ENCODE measurements around the gene LEMD1. TPM values are rescaled to one million over a fixed set of nuclear protein-coding genes. Genes with fewer than 3 reads are reported as not detected.
A peak's percentile ranks its signal among the peaks of the same experiment; 100 is the strongest.
"Not testable (repeated sequence)": the region's sequence is repeated elsewhere in the genome, so short reads cannot be mapped to it uniquely, and the experiment has no call there.

The LEMD1 gene
- total RNA-seq, 1 donor from 2014 or later: 0.26 TPM

DNA sequence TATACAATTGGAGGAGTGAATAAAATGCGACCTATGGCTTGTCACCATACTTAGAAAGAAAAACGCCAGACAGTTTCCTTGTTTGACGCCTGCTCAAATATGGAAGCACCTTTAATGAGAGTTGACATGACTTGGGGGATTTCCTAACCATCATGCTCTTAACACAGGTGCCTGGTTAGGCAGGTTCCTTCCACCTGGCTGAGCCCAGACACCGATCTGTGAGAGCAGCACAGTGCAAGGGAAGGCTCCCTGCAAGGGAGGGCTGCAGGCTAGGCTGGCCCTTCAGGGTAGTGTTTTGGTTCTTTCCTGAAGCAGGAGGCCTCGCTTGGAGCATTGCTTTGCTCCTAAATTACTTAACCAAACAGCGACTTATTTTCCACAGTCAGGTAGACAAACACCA lies 40.6 kb downstream of the LEMD1 start:
- DNase-seq (ENCODE audit: low read depth in 2 of 2): no peak

DNA sequence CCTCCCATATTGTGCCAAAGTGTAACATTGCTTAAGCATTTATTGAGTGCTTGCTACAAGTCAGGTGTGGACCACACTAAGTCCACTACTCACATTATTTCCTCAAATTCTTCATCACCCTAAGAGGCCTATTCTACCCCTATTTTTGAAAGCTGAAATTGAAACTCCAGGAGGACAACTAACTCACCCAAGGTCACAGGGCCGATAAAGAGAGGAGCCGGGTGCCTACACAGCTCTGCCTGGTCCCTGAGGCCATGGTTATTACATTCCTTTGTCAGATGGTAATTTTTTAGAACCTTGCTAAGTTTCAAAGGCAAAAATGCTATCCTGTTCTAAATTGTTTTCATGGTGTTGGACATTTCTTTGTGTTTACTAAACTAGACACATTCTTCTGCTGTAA lies 41.0 kb downstream of the LEMD1 start:
- no peak for DNase-seq (ENCODE audit: low read depth in 2 of 2)

DNA sequence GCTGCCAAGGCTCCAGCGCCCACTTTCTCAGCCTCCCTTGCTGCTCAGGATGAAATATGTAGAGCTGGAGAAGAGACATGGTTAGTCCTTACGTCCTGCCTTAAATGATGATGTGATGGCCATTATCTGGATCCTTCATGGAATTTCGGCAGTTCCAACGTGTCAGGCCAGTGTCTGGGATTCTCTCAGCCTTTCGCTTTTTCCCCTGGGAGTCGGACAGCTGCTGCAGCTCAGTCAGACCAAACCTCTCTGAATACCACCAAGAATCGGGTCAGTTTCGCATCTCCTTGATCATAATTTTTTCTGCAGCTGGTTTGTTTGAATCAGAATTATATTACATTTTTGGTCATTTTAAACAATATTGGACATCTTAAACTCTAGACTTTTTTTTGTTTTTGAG lies 42.8 kb downstream of the LEMD1 start:
- no peak for DNase-seq (ENCODE audit: low read depth in 2 of 2)

DNA sequence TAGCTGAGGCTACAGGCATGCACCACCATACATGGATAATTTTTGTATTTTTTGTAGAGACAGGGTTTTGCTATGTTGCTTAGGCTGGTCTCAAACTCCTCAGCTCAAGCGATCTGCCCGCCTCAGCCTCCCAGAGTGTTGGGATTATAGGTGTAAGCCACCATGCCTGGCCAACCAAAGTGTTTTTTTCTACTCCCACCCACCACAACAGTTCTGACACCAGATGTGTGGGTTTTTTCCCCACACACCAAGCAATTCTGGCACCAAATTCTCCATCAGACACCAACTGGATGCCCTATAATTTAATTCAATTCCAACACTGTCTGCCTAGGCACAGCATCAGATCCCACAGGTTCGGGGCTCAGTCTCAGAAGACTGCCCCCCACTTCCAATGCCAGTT lies 44.5 kb downstream of the LEMD1 start:
- DNase-seq (ENCODE audit: low read depth in 2 of 2): no peak

DNA sequence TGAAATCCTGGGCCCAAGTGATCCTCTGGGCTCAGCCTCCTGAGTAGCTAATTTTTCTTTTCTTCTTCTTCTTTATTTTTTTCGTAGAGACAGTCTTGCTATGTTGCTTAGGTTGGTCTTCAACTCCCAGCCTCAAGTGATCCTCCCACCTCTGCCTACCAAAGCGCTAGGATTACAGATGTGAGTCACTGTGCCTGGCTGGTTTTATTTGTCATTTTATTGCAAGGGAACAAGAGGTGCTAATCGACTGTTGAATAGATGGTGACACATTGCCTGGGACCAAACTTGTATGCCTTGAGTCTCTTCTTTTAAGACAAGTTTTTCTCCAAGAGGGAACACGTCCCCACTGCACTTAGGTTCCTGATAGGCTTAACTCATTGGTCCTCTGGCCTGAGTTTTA lies 45.1 kb downstream of the LEMD1 start:
- no peak for DNase-seq (ENCODE audit: low read depth in 2 of 2)

DNA sequence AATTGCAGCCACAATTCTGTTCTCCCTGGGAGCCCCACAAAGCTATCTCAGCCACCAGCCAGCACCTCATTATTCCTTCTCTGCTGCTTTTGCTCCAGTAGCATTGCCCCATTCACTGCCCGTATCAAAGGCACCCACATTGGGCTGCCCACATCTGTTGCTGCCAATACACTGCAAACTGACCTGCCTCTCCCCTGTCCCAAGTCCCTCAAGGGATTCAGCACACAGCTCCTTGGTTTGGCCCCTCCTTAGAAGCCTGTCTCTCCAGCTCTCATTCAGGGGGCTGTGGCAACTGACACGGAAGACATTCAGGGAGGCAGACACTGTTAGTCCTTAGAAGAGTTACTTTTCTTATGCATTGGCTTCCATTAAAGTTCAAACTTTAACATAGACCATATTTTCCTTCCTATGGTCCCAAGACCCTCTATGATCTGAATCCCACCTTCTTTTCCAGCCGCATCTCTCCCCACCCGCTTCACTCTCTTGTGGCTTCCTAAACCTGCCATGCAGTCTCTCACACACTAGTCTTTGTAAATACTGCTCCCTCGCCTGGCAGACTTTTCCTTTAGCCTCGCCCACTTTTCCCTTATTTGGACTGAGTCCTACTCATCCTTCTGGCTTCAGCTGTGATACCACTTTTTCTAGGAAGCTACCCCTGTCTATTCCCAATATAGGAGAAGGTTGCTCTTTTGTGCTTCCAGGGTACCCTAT lies 45.9 kb downstream of the LEMD1 start:
- DNase-seq (ENCODE audit: low read depth in 2 of 2): peak in 1 of 2 donors; percentile 7

DNA sequence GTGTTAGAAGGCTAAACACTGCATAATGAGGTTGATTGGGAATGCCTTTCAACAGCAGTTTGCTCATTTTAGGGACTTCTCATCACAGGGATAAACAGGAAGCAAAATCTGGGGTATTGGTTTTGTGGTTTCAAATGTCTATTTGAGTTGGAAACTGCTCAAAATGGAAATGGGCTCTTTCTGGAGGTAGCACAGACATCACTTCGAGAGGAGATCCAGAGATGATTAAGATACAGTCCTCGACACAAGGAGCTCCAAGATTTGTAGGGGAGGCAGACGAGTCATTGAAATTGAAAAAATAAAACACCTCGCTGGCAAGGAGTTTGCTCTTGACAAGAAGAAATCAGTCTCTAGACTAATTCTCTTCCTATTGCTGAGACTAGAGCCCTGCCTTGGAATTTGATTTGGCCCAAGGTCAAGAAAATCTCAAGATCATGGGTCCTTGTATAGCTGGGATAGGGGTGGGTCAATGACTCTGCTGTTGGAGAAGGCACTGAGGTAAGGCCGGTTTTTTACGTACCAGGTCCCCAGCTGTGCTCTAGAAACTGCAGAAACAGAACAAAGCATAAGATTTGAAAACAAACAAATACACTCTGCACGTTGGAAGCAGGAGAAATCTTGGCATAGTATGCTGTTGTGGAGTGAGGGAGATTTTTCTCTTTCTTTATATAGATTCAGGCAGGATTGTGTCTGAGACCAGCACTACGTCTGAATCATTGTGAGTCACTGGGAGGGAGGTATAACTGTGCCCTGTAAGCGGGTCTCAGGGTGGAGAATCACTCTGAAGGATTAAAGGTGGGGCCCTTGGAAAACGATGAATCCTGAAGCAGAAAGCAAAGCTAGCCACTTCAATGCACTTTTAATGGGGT lies 47.4 kb downstream of the LEMD1 start:
- DNase-seq (ENCODE audit: low read depth in 2 of 2): peak in 1 of 2 donors; percentile 6

DNA sequence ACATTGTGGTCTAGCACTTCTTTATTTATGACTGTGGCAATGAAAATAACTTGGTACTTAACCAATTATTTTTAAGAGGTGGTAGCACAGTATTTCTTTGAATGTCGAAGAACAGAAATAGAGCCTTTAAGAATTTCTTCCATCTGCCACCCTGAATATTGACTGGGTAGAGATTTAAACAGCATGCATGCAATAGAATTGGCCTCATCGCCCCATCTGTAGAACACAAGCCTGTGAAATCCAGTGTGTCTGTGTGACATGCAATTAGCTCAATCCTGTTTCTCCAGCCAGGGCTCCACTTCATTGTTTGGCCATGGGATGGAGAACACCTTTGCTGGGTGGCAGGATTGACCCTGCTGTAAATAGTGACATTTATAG lies 48.1 kb downstream of the LEMD1 start:
- no peak for DNase-seq (ENCODE audit: low read depth in 2 of 2)

DNA sequence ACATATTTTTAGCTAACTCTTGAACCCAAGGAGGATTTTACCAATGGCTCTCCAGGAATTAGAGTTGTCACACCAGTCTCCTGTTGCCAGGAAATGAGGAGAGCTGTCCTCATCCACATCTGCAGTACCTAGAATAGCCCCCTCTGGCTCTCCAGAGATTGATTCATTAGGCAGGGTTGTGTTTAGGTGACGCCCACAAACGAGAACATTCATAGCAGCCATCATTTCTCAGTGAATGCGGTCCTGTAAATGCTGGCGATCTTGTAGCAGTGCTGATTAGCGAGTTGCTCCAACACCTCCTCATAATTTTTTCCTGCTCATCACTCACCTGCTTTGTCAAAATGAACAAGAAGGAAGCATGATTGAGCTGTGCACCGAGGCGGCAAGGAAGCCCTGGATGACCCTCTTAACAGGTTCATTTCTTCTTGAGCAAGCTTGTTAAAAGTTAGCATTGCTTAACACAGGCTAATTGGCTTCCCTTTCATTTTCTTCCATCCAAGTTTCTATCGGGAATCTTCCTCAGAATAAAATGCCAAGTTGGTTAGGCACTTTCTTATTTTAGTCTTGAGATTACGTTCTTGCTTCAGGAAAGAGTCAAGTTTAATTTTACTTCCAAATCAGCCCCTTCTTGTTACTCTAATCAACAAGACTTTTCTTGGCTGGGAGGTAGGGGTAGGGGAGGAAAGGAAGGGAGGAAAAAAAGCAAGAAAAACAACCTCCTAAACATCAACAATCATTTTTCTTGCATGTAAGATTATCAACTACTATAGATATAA lies 48.6 kb downstream of the LEMD1 start:
- DNase-seq (ENCODE audit: low read depth in 2 of 2): no peak

DNA sequence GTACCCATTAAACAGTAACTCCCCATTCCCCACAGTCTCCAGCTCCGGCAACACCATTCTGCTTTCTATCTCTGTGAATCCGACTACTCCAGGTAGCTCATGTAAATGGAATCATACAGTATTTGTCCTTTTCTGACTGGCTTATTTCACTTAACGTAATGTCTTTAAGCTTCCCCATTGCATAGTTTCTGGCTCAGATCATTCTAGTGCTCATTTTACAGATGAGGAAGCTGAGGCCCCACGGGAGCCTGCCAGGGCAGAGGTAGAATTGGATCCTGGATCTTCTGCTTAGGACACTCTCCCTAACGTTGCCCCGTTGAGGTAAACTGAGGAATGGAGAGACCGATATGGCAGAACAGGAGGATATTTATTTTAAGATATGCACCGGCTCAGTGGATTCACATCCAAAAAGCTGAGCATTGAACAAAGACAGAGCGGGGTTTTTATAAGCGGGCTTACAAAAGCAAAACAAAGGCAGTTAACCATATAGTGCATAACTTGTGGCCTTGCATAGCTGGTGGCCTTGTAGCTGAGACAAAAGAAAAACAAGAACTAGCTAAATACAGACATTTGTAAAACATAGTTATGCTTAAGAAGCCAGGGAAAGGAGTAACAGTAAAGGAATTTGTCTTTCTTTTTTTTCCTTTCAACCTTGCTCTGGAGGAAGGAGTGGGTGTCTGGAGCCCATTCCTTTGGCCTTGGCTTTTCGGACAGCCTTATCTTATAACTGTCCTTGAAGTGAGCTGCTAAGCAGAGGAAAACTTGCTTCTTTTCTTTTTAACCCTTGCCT lies 49.8 kb downstream of the LEMD1 start:
- no peak for DNase-seq (ENCODE audit: low read depth in 2 of 2)

DNA sequence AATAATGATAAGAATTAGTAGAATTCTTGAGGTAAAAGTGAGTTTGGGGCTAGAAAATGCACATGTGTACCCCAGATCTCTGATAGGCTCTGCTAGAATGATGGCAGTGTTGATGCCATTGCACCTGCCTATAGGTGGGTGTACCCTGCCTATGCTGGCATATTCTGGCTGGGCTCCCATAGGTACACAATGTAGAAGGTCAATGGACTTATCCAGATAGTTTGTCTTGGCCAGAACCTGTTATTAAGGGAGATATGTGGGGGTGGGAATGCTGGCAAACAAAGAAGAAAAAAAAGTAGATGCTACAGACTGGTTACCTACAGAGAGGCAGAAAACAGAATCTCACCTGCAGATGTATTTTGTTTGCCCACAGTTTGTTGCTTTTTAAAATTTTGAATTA lies 51.1 kb downstream of the LEMD1 start:
- no peak for DNase-seq (ENCODE audit: low read depth in 2 of 2)

DNA sequence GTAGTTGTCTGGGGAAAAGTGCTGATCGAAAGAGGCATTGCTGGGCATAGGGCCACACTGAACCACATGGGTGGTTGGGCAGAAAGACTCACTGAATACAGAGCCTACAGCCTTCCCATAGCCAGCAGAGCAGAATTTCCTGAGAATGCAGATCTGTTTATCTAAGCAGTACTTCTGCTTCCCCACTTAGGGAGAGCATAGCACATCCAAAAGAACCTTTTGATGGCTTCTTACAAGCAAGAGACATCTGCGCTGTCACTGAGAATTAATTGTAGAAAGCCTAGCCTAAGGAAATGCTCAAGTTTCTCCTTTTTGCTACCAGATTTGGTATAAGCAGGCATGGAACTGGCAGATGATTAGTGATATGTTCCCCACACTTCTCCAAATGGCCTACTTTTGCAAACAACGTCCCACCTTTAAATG lies 52.1 kb downstream of the LEMD1 start:
- no peak for DNase-seq (ENCODE audit: low read depth in 2 of 2)

DNA sequence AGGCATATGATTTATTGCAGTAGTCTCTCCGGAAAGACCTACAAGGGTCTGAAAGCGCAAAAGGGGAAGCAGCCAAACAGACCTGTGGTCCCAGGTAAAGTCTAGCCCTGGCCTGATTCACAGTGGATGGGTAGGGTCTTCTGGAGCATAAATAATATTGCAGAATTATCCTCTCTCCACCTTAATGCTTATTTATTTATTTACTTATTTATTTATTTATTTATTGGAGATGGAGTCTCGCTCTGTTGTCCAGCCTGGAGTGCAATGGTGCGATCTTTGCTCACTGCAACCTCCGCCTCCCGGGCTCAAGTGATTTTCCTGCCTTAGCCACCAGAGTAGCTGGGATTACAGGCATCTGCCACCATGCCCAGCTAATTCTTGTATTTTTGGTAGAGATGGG lies 53.4 kb downstream of the LEMD1 start:
- no peak for DNase-seq (ENCODE audit: low read depth in 2 of 2)

DNA sequence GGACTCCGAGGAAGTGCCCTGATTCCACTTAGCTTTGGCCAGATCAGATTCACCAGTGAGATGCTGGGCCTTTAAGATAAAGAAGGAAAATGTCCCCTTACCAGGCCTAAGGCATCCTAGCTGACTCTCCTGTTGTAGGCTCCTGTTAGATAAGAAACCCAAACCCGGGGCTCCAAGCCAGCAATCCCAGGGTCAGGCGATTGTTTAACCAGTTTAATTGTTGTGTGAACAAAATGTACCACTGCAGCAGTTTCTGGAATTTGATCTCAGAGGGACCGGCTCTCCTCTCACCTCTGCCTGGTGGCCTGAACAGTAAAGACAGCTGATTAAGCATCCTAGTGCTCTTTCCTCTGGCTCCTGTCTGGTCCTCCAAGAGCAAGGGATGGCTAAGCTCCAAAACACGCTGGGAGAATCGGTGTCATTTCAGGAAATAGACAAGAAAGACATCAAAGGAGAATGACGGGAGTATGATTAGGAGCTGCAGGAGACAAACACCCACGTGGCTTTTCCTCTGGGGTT lies 55.9 kb downstream of the LEMD1 start:
- DNase-seq (ENCODE audit: low read depth in 2 of 2): no peak

DNA sequence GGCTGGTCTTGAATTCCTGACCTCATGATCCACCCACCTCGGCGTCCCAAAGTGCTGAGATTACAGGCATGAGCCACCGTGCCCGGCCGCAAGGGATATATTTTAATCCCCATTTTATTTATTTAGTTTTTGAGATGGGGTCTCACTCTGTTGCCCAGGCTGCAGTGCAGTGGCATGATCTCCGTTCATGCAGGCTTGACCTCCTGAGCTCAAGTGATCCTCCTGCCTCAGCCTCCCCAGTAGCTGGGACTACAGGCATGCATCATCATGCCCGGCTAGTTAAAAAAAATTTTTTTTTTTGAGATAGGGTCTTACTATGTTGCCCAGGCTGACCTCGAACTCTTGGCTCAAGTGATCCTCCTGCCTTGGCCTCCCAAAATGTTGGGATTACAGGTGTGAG lies 56.8 kb downstream of the LEMD1 start:
- not testable (repeated sequence) for DNase-seq (ENCODE audit: low read depth in 2 of 2)

DNA sequence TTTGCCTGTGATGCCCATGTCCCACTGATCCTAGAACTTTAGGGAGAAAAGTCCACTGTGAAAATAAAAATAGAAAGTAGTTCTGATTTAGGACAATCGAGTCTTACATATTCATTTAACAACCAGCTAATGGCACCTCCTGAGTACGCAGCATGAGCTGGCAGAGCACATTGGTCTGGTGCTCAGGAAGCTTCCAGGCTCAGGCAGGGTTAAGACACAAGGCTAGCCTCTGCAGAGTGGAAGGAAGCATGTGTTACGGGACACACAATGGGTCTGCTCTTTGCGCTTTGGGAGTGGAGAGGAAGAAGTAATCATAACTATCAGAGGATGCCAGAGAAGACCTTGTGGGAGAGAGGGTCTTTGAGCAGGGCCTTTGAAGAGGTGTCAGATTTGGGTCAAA lies 61.0 kb downstream of the LEMD1 start:
- no peak for DNase-seq (ENCODE audit: low read depth in 2 of 2)

DNA sequence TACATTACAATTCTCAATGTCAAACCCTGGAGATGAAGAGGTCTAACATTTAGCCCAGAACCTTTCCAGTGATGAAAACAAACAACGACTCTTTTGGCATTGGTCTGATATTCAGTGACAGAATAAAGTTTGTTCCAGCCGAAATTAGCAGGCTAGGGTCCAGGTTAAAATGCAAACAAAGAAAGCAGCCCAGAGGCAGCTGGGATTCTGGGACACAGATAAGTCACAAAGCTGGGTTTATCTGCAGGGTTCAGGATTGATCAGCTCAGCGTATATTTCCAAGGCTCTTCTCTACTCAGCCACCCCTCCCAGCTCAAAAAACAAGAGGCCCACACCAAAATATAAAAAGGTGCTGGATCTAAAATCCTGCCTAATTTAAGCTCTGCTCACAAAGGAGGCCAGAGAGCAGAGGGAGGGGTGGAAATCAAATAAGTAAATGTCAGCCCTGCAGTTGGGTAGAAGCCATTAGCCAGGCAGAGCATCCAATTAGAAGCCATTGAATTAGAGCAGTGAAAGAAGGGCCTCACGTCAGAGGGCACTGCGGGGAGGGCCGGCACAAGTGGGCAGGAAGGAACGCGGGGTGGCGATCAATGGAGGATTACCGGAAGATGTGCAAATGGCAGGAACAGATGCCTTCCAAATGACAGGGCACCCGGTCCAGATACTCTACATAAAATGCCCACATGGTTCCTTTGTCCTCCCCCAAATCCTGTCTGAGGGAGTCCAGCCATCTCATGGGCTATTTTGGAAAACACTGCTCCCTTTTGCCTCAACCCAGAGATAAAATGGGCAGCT lies 61.9 kb downstream of the LEMD1 start:
- DNase-seq (ENCODE audit: low read depth in 2 of 2): no peak

DNA sequence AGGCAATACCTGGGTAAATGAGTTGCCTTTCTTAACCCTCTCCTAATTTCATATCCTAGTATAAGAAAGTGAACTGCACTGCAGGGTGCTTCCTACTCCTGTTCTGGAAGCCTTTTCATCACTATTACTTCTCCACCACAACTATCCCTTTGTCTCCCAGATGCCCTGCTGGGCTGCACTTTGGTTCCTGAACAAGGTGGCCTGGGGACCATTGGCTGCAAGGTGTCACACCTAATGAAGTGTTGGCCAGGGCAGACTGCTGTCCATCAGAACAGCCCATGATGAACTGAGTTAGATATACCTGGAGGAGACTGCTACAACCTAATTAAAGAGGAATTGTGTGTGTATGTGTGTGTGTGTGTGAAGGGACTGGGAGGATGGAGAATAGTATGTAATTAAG lies 63.3 kb downstream of the LEMD1 start:
- no peak for DNase-seq (ENCODE audit: low read depth in 2 of 2)

DNA sequence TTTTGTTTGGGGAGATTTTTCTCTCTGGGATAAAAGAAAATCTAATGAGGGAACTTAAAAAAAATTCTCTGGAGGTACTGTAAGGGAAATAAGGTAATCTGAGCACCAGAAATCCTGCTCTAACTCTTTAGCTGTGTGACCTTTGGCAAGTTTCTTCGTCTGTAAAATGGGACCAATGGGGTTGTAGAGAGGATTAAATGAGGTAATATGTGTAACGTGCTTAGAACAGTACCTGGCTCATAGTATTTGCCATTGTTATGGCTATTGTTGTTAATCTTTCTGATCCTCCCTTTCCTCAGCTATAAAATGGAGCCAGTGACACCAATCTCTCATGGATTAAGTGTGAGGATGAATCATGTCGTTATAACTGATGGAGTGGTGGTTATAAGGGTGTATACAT lies 64.3 kb downstream of the LEMD1 start:
- DNase-seq (ENCODE audit: low read depth in 2 of 2): no peak

DNA sequence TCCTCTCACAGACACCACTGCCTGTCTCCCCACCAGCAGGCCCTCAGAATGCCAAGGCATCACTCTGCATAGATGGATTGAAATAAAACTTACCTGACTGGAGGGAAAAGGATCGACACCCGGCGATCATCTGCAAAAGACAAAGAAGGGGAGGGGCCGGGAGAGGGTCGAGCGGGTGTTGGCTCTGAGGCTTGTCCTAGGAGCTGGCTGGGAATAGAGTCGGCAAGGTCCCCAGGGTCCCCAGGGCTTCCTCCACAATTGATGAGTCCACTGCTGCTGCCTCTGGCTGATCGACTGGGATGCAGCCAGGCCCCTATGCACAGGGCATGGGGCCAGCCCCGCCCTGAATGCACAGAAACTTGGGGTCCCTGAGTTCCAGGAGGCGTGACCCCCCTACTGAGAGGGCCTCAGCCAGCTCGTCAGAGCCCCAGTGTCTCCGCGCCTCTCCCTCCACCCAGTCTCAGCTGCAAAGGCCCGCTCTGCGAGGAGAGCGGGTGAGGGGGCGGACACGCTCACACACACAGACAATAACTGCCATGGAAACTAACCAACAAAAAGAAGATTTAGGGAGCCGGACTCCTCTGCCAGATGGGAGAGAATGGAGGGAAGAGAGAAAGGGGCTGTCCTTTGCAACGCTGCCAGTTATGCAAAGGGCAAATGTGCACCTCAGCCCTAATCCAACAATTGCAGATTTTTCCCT lies 65.3 kb downstream of the LEMD1 start, which contains the start of gene KLHDC8A:
Gene KLHDC8A (minus strand): TSS at position 483 of the 700 bp plus-strand sequence. CDS start 13,318 bp downstream, outside the sequence.
- DNase-seq (ENCODE audit: low read depth in 2 of 2): no peak

Measured in dermis microvascular lymphatic vessel endothelial cell (primary cell).